Measurements from ENCODE around the gene MC3R.

Gene MC3R

DNA sequence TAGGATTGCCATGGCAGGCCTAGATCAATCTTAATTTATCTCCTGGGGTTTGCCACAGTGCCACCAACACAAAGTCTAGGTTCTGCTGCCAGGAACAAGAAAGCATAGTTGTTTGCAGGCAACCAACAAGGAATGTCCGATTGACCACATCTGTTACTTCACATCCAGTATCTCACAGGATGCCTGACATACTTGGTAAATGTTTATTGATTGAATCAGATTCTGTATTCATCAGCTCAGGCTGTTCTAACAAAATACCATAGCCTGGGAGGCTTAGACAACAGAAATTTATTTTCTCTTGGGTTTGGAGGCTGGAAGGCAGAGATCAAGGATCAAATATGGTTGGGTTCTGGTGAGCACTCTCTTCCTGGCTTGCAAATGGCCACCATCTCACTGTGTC is 26.3 kb upstream of the MC3R start:
- H3K4me3 ChIP-seq (ENCODE audit: low read depth, low read length): no peak overlapping the region
- peak; percentile 45 for DNase-seq (ENCODE audit: low read depth, low spot score)
- in situ Hi-C loops (cut with HindIII; ENCODE audit: low sequenced_read_pairs): no loop called here
- TF ChIP-seq, protein P1, sequence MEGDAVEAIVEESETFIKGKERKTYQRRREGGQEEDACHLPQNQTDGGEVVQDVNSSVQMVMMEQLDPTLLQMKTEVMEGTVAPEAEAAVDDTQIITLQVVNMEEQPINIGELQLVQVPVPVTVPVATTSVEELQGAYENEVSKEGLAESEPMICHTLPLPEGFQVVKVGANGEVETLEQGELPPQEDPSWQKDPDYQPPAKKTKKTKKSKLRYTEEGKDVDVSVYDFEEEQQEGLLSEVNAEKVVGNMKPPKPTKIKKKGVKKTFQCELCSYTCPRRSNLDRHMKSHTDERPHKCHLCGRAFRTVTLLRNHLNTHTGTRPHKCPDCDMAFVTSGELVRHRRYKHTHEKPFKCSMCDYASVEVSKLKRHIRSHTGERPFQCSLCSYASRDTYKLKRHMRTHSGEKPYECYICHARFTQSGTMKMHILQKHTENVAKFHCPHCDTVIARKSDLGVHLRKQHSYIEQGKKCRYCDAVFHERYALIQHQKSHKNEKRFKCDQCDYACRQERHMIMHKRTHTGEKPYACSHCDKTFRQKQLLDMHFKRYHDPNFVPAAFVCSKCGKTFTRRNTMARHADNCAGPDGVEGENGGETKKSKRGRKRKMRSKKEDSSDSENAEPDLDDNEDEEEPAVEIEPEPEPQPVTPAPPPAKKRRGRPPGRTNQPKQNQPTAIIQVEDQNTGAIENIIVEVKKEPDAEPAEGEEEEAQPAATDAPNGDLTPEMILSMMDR (IDR thresholded peaks at IDR 0.05; ENCODE audit: low read depth, low read length): no peak

DNA sequence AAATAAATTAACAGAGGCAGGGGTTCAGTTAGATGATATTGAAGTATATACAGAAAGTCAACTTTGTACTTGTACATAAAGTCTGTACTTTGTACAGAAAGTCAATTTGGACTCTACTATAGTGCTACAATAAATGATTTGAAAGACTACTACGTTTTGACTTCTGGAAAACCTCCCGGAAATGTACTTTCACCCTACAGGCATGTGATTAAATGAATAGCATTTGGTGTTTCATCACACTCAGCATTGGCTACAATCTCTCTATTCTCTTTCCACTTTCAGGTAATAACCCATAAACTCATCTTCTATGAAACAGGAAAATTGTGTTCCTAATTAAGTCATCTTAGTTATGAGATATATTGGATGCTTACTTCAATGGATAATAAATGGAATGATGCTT is 25.6 kb upstream of the MC3R start:
- H3K4me3 ChIP-seq (ENCODE audit: low read depth, low read length): no peak overlapping the region
- no peak for DNase-seq (ENCODE audit: low read depth, low spot score)
- in situ Hi-C loops (cut with HindIII; ENCODE audit: low sequenced_read_pairs): no loop called here
- TF ChIP-seq, protein P1 (IDR thresholded peaks at IDR 0.05; ENCODE audit: low read depth, low read length): no peak

DNA sequence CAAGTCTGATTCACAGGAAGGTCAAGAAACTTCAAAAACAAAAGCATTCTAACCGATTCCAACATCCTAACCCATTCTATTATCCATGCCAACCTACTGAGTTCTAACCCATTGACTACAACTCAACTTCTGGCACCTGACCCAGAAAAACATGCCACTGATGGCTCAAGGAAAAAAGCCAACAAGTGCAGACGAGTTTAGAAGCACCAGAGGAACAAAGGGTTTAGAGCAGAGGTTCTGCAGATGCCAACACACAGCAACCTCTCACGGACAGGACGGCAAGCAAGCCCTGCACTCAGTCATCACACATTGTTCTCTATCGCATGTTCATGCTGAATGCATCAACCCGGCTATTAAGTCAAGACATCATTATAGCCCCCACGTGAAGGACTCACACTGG is 25.2 kb upstream of the MC3R start:
- TF ChIP-seq, protein P1 (IDR thresholded peaks at IDR 0.05; ENCODE audit: low read depth, low read length): no peak
- in situ Hi-C loops (cut with HindIII; ENCODE audit: low sequenced_read_pairs): no loop called here
- no peak overlapping the region for H3K4me3 ChIP-seq (ENCODE audit: low read depth, low read length)
- peak; percentile 13 for DNase-seq (ENCODE audit: low read depth, low spot score)

DNA sequence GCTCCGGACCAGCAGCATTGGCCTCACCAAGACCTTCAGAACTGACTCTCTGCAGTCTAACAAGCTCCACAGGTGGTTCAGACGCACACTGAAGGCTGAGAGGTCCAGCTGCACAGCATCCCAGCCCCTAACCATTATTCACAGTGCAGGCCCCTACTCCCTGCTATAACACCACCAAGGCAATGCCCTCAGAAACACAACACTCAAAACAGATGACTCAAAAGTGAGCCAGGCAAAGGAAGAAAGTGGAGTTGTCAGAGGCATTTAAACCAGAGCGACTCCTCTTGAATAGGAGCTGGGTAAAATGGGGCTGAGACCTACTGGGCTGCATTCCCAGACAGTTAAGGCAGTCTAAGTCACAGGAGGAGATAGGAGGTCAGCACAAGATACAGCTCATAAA is 20.5 kb upstream of the MC3R start:
- TF ChIP-seq, protein P1 (IDR thresholded peaks at IDR 0.05; ENCODE audit: low read depth, low read length): no peak
- in situ Hi-C loops (cut with HindIII; ENCODE audit: low sequenced_read_pairs): no loop called here
- no peak for DNase-seq (ENCODE audit: low read depth, low spot score)
- H3K4me3 ChIP-seq (ENCODE audit: low read depth, low read length): no peak overlapping the region

DNA sequence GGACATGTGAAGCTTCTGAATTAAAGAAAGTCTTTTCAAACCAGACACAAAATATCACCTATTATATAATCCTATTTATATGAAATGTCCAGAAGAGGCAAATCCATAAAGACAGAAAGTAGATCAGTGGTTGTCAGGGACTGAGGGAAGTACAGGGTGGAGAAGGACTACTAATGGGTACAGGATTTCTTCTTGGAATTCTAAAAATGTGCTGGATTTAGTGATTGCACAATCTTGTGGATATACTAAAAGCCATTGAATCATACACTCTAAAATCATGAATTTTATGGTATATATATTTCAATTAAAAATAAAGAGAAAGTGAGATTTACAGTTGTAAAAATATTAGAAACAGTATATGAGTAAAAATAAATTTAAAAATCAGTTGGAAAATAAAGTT is 18.7 kb upstream of the MC3R start:
- H3K4me3 ChIP-seq (ENCODE audit: low read depth, low read length): no peak overlapping the region
- TF ChIP-seq, protein P1 (IDR thresholded peaks at IDR 0.05; ENCODE audit: low read depth, low read length): no peak
- in situ Hi-C loops (cut with HindIII; ENCODE audit: low sequenced_read_pairs): no loop called here

DNA sequence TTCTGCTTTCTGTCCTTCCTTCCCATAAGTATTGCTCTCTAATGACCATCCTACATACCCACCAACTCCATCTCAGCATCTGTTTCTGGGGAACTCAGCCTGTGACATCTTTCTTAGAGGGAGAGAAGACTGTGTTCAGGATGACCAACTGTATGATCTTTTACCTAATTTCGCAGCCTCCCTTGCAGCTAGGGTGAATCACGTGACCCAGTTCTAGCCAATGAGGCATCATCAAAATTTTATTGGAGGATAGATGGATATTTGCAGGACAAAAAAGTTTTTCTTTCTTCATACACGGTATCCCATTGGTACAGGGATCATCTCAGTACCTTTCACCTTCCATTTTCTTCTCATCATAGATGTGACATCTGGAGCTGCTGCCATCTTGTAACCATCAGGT is 14.4 kb upstream of the MC3R start:
- in situ Hi-C loops (cut with HindIII; ENCODE audit: low sequenced_read_pairs): no loop called here
- TF ChIP-seq, protein P1 (IDR thresholded peaks at IDR 0.05; ENCODE audit: low read depth, low read length): no peak
- DNase-seq (ENCODE audit: low read depth, low spot score): no peak
- H3K4me3 ChIP-seq (ENCODE audit: low read depth, low read length): no peak overlapping the region

More for the DNA sequence above, 18.7 kb upstream of the MC3R start:
- no peak for DNase-seq (ENCODE audit: low read depth, low spot score)

DNA sequence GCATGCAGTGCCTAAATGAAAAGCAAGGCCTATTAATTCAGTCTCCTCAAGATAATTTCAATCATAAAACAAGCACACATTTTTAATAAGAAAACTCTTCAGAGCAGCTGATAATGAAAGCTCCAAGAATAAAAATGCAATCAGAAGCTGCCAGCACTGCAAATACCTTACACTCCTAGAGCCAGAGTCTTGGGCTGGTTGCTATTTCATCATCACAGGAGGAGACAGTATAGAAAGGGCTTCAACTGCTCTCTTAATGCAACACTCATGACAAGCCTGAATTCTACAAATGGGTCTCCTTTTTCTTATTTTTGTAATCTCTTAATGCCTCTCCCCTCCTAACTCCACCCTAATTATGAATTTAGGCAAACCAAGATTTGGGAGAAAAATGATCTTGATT is 11.2 kb upstream of the MC3R start:
- TF ChIP-seq, protein P1 (IDR thresholded peaks at IDR 0.05; ENCODE audit: low read depth, low read length): no peak
- H3K4me3 ChIP-seq (ENCODE audit: low read depth, low read length): no peak overlapping the region
- in situ Hi-C loops (cut with HindIII; ENCODE audit: low sequenced_read_pairs): no loop called here
- no peak for DNase-seq (ENCODE audit: low read depth, low spot score)

Data from astrocyte of the spinal cord (primary cell).